Measurements from ENCODE around the gene ZNF790. TPM values are rescaled to one million over a fixed set of nuclear protein-coding genes. Genes with fewer than 3 reads are reported as not detected.

ZNF790 gene
- 10 to 100 TPM in 3 of 4 donors, 1 to 10 TPM in 1; 9.7 to 15.7 (median 14.3) TPM for total RNA-seq

DNA sequence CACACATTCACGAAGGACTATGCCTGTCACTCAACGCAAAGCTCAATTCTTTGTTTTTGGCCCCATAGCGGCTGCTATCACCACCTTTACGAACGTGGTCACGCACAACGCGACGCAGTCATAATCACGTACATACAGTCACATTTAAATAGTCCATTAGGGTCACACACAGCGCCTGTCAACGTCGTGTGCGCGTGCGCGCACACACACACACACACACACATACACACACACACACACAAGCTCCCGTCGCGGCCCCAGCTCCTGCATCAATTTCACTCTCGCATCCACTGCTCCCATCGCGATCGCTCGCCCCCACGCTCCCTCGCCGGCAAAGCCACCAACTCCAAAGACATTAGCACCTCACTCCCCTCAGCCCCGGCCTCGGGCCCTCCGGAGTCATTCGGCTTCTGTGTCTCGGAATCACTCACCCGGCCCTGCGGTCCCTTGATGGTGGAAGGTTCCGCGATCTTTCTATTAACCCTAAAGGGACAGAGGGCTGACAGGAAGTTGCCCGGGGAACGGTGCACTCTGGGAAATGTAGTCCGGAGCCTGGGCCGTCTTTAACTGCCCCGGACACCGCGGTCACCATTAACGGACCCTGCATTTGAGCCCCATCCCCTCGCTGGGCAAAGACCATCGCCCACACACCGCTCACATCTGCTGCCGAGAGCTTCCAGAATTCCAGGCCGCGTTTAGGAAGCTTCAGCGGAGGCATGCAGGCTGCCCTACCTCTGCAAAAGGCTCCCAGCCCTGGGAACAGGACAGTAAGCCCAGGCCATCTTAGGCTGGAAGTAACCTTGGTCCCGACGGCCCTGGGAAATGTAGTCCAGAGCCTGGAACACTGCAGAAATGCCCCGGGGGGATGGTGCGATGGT, at the start of gene ZNF790:
TSS of gene ZNF790 (minus strand) at position 482 of the 878 bp plus-strand sequence. CDS start 12,768 bp downstream, outside the sequence.
- H3K27ac ChIP-seq = peak within 1 kb of the TSS; percentile 64 to 90 (median 85)
- peaks cover 0 to 36% (median 0%) of the 10 kb centered on the region in 3 donors for H3K9me3 ChIP-seq
- peaks cover 4 to 26% (median 5%) of the 10 kb centered on the region in 3 donors for H3K4me1 ChIP-seq
- peak within 1 kb of the TSS; percentile 64 to 66 for H3K4me3 ChIP-seq
- peak; percentile 99 for ATAC-seq
- peaks cover 2 to 27% of the 10 kb centered on the region in 2 donors for H3K36me3 ChIP-seq
- TF ChIP-seq POLR2A (IDR thresholded peaks at IDR 0.05) = peak in 1 of 2 donors; percentile 30
- no peak for TF ChIP-seq CTCF (IDR thresholded peaks at IDR 0.05)
- TF ChIP-seq POLR2AphosphoS5 (IDR thresholded peaks at IDR 0.05) = peak; percentile 58
- no peak for TF ChIP-seq EP300 (IDR thresholded peaks at IDR 0.05)
- no peaks in the 10 kb centered on the region for H3K27me3 ChIP-seq
- WGBS, 2 donors (ENCODE audit: low coverage in 1 of 2) = 0 to 1% methylated on average over 10 to 12 of the region's 56 CpGs

GRCh38 chr19:36876993-36877938, 39.1 kb upstream of the ZNF790 start:
- ATAC-seq = no peak
- peaks cover 4 to 100% (median 18%) of the 10 kb centered on the region in 3 donors for H3K9me3 ChIP-seq
- peaks cover 21 to 84% of the 10 kb centered on the region in 2 donors for H3K36me3 ChIP-seq
- H3K27me3 ChIP-seq = no peaks in the 10 kb centered on the region
- no peak overlapping the region for H3K4me3 ChIP-seq
- TF ChIP-seq CTCF (IDR thresholded peaks at IDR 0.05) = no peak
- no peak for TF ChIP-seq EP300 (IDR thresholded peaks at IDR 0.05)
- no peak for TF ChIP-seq POLR2AphosphoS5 (IDR thresholded peaks at IDR 0.05)
- no peak for TF ChIP-seq POLR2A (IDR thresholded peaks at IDR 0.05)
- H3K4me1 ChIP-seq = no peaks in the 10 kb centered on the region
- 90 to 97% methylated on average over 6 to 10 of the region's 10 CpGs for WGBS, 2 donors (ENCODE audit: low coverage in 1 of 2)
- H3K27ac ChIP-seq = no peak overlapping the region

DNA sequence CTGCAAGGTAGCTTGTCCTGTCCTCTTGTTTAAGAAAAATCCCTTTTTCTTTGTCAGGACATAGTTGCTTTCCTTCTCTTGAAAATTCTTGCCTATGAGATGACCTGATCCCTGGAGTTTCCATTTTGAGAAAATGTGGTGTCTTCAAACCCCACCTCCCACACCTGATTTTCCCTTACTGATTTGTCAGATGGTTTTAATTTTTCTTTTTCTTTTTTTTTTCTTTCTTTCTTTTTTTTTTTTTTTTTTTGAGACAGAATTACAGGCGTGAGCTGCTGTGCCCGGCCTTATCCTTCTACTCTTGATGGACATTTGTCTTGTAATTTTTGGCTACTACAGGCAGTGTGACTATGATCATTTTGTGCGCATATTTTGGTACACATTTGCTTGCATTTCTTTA, 13.7 kb upstream of the ZNF790 start:
- TF ChIP-seq EP300 (IDR thresholded peaks at IDR 0.05) (no peak), POLR2AphosphoS5 (IDR thresholded peaks at IDR 0.05) (no peak), CTCF (IDR thresholded peaks at IDR 0.05) (no peak), POLR2A (IDR thresholded peaks at IDR 0.05) (no peak)
- WGBS, 2 donors (ENCODE audit: low coverage in 1 of 2) = 100% methylated on average over 1 of the region's 3 CpGs; no CpG with 5 or more reads in 1 of the 2 donors
- Histone ChIP-seq H3K4me1 (peaks cover 0 to 35% (median 12%) of the 10 kb centered on the region in 3 donors), H3K27ac (no peak overlapping the region), H3K9me3 (peaks cover 0 to 24% (median 0%) of the 10 kb centered on the region in 3 donors), H3K36me3 (peaks cover 0 to 49% of the 10 kb centered on the region in 2 donors), H3K27me3 (no peaks in the 10 kb centered on the region), H3K4me3 (peak overlapping the region in 1 of 2 donors; percentile 81)
- ATAC-seq = no peak

DNA sequence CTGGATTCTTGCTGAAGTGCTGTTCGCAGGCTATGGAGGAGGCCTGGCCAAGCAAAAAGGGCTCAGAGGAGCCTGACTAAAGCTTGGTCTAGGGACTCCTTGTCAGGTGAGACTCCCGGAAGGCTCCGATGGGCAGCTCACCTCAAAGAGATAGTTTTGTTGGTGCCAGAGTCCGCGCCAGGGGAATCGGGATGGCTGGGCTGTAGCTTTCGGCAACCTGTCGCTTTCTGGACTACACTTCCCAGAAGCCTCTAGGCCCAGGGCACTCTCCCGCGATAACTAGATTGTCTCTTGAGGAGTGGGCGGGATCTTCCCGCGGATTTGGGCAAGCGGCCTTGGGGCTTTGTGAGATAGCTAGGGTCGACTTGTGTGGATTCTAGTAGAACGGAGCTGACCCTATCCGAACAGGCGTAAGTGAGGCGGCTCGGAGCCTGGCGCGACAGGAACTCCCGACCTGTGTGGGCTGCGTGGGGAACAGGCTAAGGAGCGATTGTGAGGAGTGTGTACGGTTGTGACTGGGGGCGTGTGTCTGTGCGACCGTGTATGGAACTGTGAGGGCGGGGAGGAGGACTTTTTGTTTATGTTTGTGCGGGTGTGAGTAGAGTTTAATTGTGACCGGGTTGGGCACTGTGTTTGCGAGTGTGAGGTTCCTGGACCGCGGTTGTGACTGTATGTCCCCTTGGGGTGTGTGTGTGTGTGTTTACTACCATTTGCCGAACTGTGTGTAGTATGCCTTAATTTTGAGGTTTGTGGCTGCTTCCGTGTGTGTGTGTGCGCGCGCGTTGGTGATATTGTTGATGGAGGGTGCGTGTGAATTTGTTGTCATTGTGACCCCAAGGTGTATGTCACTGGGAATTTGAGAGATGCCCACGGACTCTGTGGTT, 12.6 kb upstream of the ZNF790 start, which contains the start of gene ZNF345:
TSS of gene ZNF345 (plus strand) at position 318 of the 884 bp plus-strand sequence. CDS start 25,955 bp downstream, outside the sequence.
- H3K36me3 ChIP-seq = peaks cover 0 to 49% of the 10 kb centered on the region in 2 donors
- peaks cover 0 to 35% (median 12%) of the 10 kb centered on the region in 3 donors for H3K4me1 ChIP-seq
- ATAC-seq = peak; percentile 96
- TF ChIP-seq POLR2AphosphoS5 (IDR thresholded peaks at IDR 0.05) (peak; percentile 53), CTCF (IDR thresholded peaks at IDR 0.05) (no peak), POLR2A (IDR thresholded peaks at IDR 0.05) (peak in 1 of 2 donors; percentile 9)
- peak within 1 kb of the TSS; percentile 81 to 91 for H3K4me3 ChIP-seq
- H3K9me3 ChIP-seq = peaks cover 0 to 15% (median 0%) of the 10 kb centered on the region in 3 donors
- no peaks in the 10 kb centered on the region for H3K27me3 ChIP-seq
- peak within 1 kb of the TSS; percentile 80 to 92 (median 91) for H3K27ac ChIP-seq
- WGBS, 2 donors (ENCODE audit: low coverage in 1 of 2) = 0% methylated on average over 15 to 22 of the region's 43 CpGs
